Measurements from ENCODE around the gene ASCC1. TPM values are rescaled to one million over a fixed set of nuclear protein-coding genes. Genes with fewer than 3 reads are reported as not detected.

The ASCC1 gene
- total and polyA plus RNA-seq, 2 experiments from 2014 or later, result 13.7 to 37.2 TPM

GRCh38 chr10:72090326-72090725, 125.8 kb downstream of the ASCC1 start (continued):
- TF ChIP-seq EZH2 (IDR thresholded peaks at IDR 0.05; ENCODE audit: low read depth, unreplicated experiment) (no peak), ZNF114 (CRISPR knock-in tag; IDR thresholded peaks at IDR 0.05) (no peak), NANOG (IDR thresholded peaks at IDR 0.05; ENCODE audit: borderline replicate concordance) (no peak), CREB1 (CRISPR knock-in tag; IDR thresholded peaks at IDR 0.05; ENCODE audit: low read depth) (no peak), ZNF331 (CRISPR knock-in tag; IDR thresholded peaks at IDR 0.05; ENCODE audit: low read depth) (no peak), STAT1 (IDR thresholded peaks at IDR 0.05; ENCODE audit: unreplicated experiment) (no peak), EZH2phosphoT487 (IDR thresholded peaks at IDR 0.05; ENCODE audit: unreplicated experiment) (no peak)

- H3K27ac ChIP-seq (ENCODE audit: low read depth), result no peak overlapping the region
- no peaks in the 10 kb centered on the region for H3K9me2 ChIP-seq (ENCODE audit: insufficient read depth)
- H3K27ac Mint-ChIP-seq, result no peak overlapping the region
- H3K4me1 ChIP-seq (ENCODE audit: insufficient read depth), result peaks cover 21% of the 10 kb centered on the region
- no peak overlapping the region for H3K4me2 ChIP-seq
- DNase-seq (ENCODE audit: low spot score), result no peak
- H3K36me3 Mint-ChIP-seq (ENCODE audit: low read depth), result no peaks in the 10 kb centered on the region; the same call in 2 of the 3 replicates
- H3K4me3 Mint-ChIP-seq, result no peak overlapping the region
- H3K4me3 ChIP-seq, result no peak overlapping the region
- H3K36me3 ChIP-seq (ENCODE audit: insufficient read depth), result no peaks in the 10 kb centered on the region
- no peaks in the 10 kb centered on the region for H4K20me1 ChIP-seq (replicated peaks; ENCODE audit: insufficient read depth)
- no peak for ATAC-seq
- H3K9me3 Mint-ChIP-seq, result no peaks in the 10 kb centered on the region
- H3K27me3 Mint-ChIP-seq (ENCODE audit: insufficient read depth, low read depth, poor library complexity), result peaks cover 53% of the 10 kb centered on the region
- no peak overlapping the region for H2AFZ ChIP-seq
- no peaks in the 10 kb centered on the region for H3K79me2 ChIP-seq (replicated peaks; ENCODE audit: insufficient read depth)
- H3F3A ChIP-seq (replicated peaks; ENCODE audit: low read depth), result peaks cover 6% of the 10 kb centered on the region; the same call in 1 of the 2 replicates
- peaks cover 30% of the 10 kb centered on the region for H3K4me1 Mint-ChIP-seq
- peaks cover 61% of the 10 kb centered on the region for H3K27me3 ChIP-seq (ENCODE audit: insufficient read depth)
- TF ChIP-seq POLR2AphosphoS5 (IDR thresholded peaks at IDR 0.05; ENCODE audit: low read depth) (no peak), ZNF331 (CRISPR knock-in tag; IDR thresholded peaks at IDR 0.05; ENCODE audit: low read depth) (no peak), CTCF (conservative IDR thresholded peaks at IDR 0.05; ENCODE audit: low read depth in 2 of 2) (no peak), ETS1 (IDR thresholded peaks at IDR 0.05) (no peak), REST (IDR thresholded peaks at IDR 0.05; ENCODE audit: unreplicated experiment) (no peak), JUNB (IDR thresholded peaks at IDR 0.05; ENCODE audit: unreplicated experiment) (no peak), ZNF114 (CRISPR knock-in tag; IDR thresholded peaks at IDR 0.05) (no peak), STAT1 (IDR thresholded peaks at IDR 0.05; ENCODE audit: unreplicated experiment) (no peak), EZH2 (IDR thresholded peaks at IDR 0.05; ENCODE audit: low read depth, unreplicated experiment) (no peak), NANOG (IDR thresholded peaks at IDR 0.05; ENCODE audit: borderline replicate concordance) (no peak), CREB1 (CRISPR knock-in tag; IDR thresholded peaks at IDR 0.05; ENCODE audit: low read depth) (no peak), EZH2phosphoT487 (IDR thresholded peaks at IDR 0.05; ENCODE audit: unreplicated experiment) (no peak)
These were observed 126.5 kb downstream of the ASCC1 start for GRCh38 chr10:72089618-72090017.

All from GM23338 (cell line).